ENCODE results near the gene SYTL1. TPM values are rescaled to one million over a fixed set of nuclear protein-coding genes. Genes with fewer than 3 reads are reported as not detected.

The SYTL1 gene
- total RNA-seq, 1 donor: under 0.01 TPM

- no peaks in the 10 kb centered on the region for H3K36me3 ChIP-seq (ENCODE audit: insufficient read depth, low read length)
- H3K9me3 ChIP-seq (ENCODE audit: low read depth, low read length): no peaks in the 10 kb centered on the region
- TF ChIP-seq, protein P1, sequence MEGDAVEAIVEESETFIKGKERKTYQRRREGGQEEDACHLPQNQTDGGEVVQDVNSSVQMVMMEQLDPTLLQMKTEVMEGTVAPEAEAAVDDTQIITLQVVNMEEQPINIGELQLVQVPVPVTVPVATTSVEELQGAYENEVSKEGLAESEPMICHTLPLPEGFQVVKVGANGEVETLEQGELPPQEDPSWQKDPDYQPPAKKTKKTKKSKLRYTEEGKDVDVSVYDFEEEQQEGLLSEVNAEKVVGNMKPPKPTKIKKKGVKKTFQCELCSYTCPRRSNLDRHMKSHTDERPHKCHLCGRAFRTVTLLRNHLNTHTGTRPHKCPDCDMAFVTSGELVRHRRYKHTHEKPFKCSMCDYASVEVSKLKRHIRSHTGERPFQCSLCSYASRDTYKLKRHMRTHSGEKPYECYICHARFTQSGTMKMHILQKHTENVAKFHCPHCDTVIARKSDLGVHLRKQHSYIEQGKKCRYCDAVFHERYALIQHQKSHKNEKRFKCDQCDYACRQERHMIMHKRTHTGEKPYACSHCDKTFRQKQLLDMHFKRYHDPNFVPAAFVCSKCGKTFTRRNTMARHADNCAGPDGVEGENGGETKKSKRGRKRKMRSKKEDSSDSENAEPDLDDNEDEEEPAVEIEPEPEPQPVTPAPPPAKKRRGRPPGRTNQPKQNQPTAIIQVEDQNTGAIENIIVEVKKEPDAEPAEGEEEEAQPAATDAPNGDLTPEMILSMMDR (IDR thresholded peaks at IDR 0.05; ENCODE audit: extremely low read depth, low read depth, low read length): no peak
- H3K4me3 ChIP-seq (ENCODE audit: insufficient read depth, low read length): no peak overlapping the region
- no peaks in the 10 kb centered on the region for H4K20me1 ChIP-seq (ENCODE audit: insufficient read depth, low read length)
- no peak overlapping the region for H2AFZ ChIP-seq (ENCODE audit: low read length)
- peaks cover 17% of the 10 kb centered on the region for H3K79me2 ChIP-seq (ENCODE audit: insufficient read depth, low read length)
- no peak overlapping the region for H3K4me2 ChIP-seq (ENCODE audit: insufficient read depth, low read length)
- peaks cover 27% of the 10 kb centered on the region for H3K4me1 ChIP-seq (ENCODE audit: insufficient read depth, low read length)
- no peak for DNase-seq (ENCODE audit: insufficient read length, low spot score, missing footprints)
- H3K27me3 ChIP-seq (ENCODE audit: insufficient read depth, low read length): peaks cover 8% of the 10 kb centered on the region
- H3K27ac ChIP-seq (ENCODE audit: low read depth, low read length): peak overlapping the region; percentile 57
Observed at GRCh38 chr1:27394282-27394658, 52.4 kb downstream of the SYTL1 start.

GRCh38 chr1:27394925-27395324 lies 53.1 kb downstream of the SYTL1 start:
- peak overlapping the region; percentile 44 for H3K4me2 ChIP-seq (ENCODE audit: insufficient read depth, low read length)

GRCh38 chr1:27395441-27396195 lies 53.8 kb downstream of the SYTL1 start:
- peaks cover 11% of the 10 kb centered on the region for H3K27me3 ChIP-seq (ENCODE audit: insufficient read depth, low read length)
- H3K4me3 ChIP-seq (ENCODE audit: insufficient read depth, low read length): no peak overlapping the region
- TF ChIP-seq, protein P1 (IDR thresholded peaks at IDR 0.05; ENCODE audit: extremely low read depth, low read depth, low read length): peak; percentile 93
- no peaks in the 10 kb centered on the region for H4K20me1 ChIP-seq (ENCODE audit: insufficient read depth, low read length)
- no peak overlapping the region for H2AFZ ChIP-seq (ENCODE audit: low read length)
- no peaks in the 10 kb centered on the region for H3K9me3 ChIP-seq (ENCODE audit: low read depth, low read length)
- peak overlapping the region; percentile 44 for H3K4me2 ChIP-seq (ENCODE audit: insufficient read depth, low read length)
- DNase-seq (ENCODE audit: insufficient read length, low spot score, missing footprints): peak; percentile 96
- peak overlapping the region; percentile 57 for H3K27ac ChIP-seq (ENCODE audit: low read depth, low read length)
- no peaks in the 10 kb centered on the region for H3K36me3 ChIP-seq (ENCODE audit: insufficient read depth, low read length)
- H3K79me2 ChIP-seq (ENCODE audit: insufficient read depth, low read length): peaks cover 17% of the 10 kb centered on the region
- H3K4me1 ChIP-seq (ENCODE audit: insufficient read depth, low read length): peaks cover 27% of the 10 kb centered on the region

More at GRCh38 chr1:27394925-27395324, 53.1 kb downstream of the SYTL1 start:
- H3K27me3 ChIP-seq (ENCODE audit: insufficient read depth, low read length): peaks cover 12% of the 10 kb centered on the region
- no peak overlapping the region for H2AFZ ChIP-seq (ENCODE audit: low read length)
- peak overlapping the region; percentile 57 for H3K27ac ChIP-seq (ENCODE audit: low read depth, low read length)
- TF ChIP-seq, protein P1 (IDR thresholded peaks at IDR 0.05; ENCODE audit: extremely low read depth, low read depth, low read length): no peak
- no peaks in the 10 kb centered on the region for H3K9me3 ChIP-seq (ENCODE audit: low read depth, low read length)
- H4K20me1 ChIP-seq (ENCODE audit: insufficient read depth, low read length): no peaks in the 10 kb centered on the region
- peaks cover 27% of the 10 kb centered on the region for H3K4me1 ChIP-seq (ENCODE audit: insufficient read depth, low read length)
- peaks cover 17% of the 10 kb centered on the region for H3K79me2 ChIP-seq (ENCODE audit: insufficient read depth, low read length)
- no peak overlapping the region for H3K4me3 ChIP-seq (ENCODE audit: insufficient read depth, low read length)
- peak; percentile 91 for DNase-seq (ENCODE audit: insufficient read length, low spot score, missing footprints)
- H3K36me3 ChIP-seq (ENCODE audit: insufficient read depth, low read length): no peaks in the 10 kb centered on the region

DNA sequence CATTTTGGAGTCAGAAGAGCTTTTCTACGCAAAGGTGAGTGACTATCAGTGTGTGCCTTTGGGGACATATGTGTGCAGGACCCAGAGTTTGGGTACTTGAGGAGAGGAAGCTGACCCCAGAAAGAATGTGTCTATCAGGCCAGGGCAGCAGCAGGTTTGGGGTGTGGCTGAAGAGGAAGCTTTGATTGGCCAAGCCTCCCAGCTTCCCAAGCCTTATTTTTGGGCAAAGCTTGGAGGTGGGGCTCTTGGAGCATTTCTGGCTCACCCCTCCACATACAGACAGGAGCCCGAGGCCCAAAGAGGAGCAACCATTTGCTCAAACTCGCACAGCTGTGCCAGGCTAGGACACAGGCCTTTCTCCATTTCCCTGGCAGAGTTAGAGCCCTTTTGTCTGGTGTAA lies 55.3 kb downstream of the SYTL1 start:
- peaks cover 19% of the 10 kb centered on the region for H3K4me1 ChIP-seq (ENCODE audit: insufficient read depth, low read length)

More for the DNA sequence above, 55.3 kb downstream of the SYTL1 start:
- H3K9me3 ChIP-seq (ENCODE audit: low read depth, low read length): no peaks in the 10 kb centered on the region
- H3K79me2 ChIP-seq (ENCODE audit: insufficient read depth, low read length): peaks cover 17% of the 10 kb centered on the region
- no peaks in the 10 kb centered on the region for H3K36me3 ChIP-seq (ENCODE audit: insufficient read depth, low read length)
- H2AFZ ChIP-seq (ENCODE audit: low read length): no peak overlapping the region
- TF ChIP-seq, protein P1 (IDR thresholded peaks at IDR 0.05; ENCODE audit: extremely low read depth, low read depth, low read length): no peak
- H3K27ac ChIP-seq (ENCODE audit: low read depth, low read length): no peak overlapping the region
- H3K4me2 ChIP-seq (ENCODE audit: insufficient read depth, low read length): no peak overlapping the region
- DNase-seq (ENCODE audit: insufficient read length, low spot score, missing footprints): peak; percentile 78
- no peaks in the 10 kb centered on the region for H4K20me1 ChIP-seq (ENCODE audit: insufficient read depth, low read length)
- H3K27me3 ChIP-seq (ENCODE audit: insufficient read depth, low read length): peaks cover 11% of the 10 kb centered on the region
- H3K4me3 ChIP-seq (ENCODE audit: insufficient read depth, low read length): no peak overlapping the region

All from osteoblast (primary cell).